ENCODE measurements around the gene ABCE1.

- TF ChIP-seq CTCF (IDR thresholded peaks at IDR 0.05) = no peak
- TF ChIP-seq EZH2 (IDR thresholded peaks at IDR 0.05; ENCODE audit: borderline replicate concordance, insufficient read depth, low read depth, low read length, poor library complexity, severe bottlenecking) = no peak
These were observed 10.0 kb downstream of the ABCE1 start for GRCh38 chr4:145108128-145108527.

All from B cell (primary cell).